ES-I3 (cell line): ENCODE measurements around the gene SH3RF2.
"Not testable (repeated sequence)": the region's sequence is repeated elsewhere in the genome, so short reads cannot be mapped to it uniquely, and the experiment has no call there.

ENCODE experiments used
- H3K36me3 ChIP-seq: 2 replicates; pipeline ENCODE4 v1.6.1; 2013; ENCODE audit warnings: mild to moderate bottlenecking, low read length, control low read depth, moderate library complexity; ENCODE audit not compliant: insufficient read depth
- H3K4me1 ChIP-seq: 2 replicates; pipeline ENCODE4 v1.6.1; 2013; ENCODE audit warnings: mild to moderate bottlenecking, control low read depth, low read length; ENCODE audit not compliant: insufficient read depth
- H3K9ac ChIP-seq: 2 replicates; pipeline ENCODE4 v1.6.1; 2013; ENCODE audit warnings: low read depth, mild to moderate bottlenecking, low read length, moderate library complexity
- H3K9me3 ChIP-seq: 2 replicates; pipeline ENCODE4 v1.6.1; 2013; ENCODE audit warnings: mild to moderate bottlenecking, low read length, moderate library complexity; ENCODE audit not compliant: control insufficient read depth, insufficient read depth

SH3RF2 gene

DNA sequence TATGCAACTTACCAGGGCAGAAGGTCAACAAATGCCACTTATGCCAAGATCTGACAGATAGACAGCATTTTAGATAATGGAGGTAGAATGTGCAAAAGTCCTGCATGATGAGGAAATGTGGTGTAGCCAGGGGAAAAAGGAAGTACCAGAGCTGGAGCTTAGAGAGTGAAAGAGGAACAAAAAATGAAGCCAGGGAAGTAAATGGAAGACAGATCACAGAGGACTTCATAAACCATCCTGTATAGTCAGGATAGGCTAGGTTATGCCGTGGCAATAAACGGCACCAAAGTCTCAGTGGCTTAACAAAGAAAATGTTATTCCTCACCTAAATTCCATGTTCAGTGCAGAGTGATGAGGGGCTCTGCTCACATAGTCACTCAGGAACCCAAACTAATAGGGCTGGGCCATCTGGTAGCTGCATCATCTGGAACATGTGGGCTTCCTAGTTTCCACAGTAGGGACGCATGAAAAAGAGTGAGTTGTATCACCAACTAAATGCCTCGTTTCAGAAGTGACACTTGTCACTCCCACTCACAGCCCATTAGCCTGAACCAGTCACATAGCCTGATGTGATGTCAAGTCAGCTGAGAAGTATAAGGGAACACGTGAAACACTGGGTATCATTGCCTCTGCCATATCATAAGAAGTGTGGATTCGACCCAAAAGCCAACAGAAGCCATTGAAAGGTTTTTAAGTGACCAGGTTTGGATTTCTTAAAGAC lies 70.3 kb downstream of the SH3RF2 start:
- Histone ChIP-seq H3K9ac (no peak overlapping the region), H3K36me3 (no peaks in the 10 kb centered on the region), H3K9me3 (no peaks in the 10 kb centered on the region), H3K4me1 (no peaks in the 10 kb centered on the region)

DNA sequence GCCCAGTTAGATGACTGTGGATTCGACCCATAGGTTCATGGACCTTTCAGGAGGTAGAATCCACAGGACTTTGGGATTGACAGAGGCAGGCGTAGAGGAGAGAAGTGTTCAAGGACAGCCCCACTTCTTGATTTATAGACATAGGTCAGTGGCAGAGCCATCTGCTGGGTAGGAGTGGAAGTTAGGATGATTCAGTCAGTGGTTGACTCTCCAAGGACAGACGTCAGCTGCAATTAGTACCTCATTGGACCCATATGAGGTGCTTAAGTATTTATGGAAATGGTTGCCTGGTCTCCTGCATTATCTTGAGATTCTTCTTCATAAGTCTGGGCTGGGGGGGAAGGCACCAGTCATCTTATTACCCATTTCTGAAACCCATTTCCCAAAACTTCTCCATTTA lies 70.9 kb downstream of the SH3RF2 start:
- Histone ChIP-seq H3K9ac (no peak overlapping the region), H3K36me3 (no peaks in the 10 kb centered on the region), H3K4me1 (no peaks in the 10 kb centered on the region), H3K9me3 (no peaks in the 10 kb centered on the region)

DNA sequence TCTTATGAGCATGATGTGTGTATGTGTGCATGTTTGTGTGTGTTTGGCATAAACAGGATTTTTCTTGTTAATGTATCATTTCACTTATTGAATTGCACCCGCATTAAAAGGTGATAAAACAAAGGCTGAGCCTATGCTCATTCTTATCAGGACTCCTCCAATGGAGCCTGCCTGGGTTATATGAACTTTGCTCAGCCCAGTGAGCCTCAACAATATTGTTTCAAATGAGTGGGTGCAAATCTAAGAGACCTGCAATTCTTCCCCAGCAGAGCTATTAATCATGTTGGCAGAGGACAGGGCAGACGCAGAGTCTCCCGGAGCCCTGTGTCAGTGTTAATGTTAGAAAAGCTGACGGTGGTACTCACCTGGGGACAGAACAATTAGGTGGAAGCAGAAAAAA lies 71.6 kb downstream of the SH3RF2 start:
- Histone ChIP-seq H3K36me3 (no peaks in the 10 kb centered on the region), H3K4me1 (no peaks in the 10 kb centered on the region), H3K9me3 (no peaks in the 10 kb centered on the region), H3K9ac (no peak overlapping the region)

DNA sequence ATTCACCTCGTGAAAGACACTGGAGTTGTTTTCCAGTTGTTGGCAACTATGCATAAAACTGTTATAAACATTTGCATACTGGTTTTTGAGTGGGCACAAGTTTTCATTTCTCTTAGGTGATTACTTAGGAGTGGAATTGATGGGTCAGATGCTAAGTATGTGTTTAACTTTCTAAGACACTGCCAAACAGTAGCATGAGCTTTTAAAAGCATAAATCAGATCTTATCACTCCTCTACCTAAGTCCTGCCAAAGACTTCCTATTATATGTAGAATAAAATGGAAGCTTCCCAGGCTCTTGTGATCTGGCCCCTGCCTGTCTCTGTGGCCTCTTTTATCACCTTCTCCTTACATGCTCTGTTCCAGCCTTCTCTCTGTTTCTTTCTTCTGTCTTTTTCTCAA lies 72.6 kb downstream of the SH3RF2 start:
- Histone ChIP-seq H3K9ac (no peak overlapping the region), H3K9me3 (no peaks in the 10 kb centered on the region), H3K4me1 (no peaks in the 10 kb centered on the region), H3K36me3 (no peaks in the 10 kb centered on the region)

DNA sequence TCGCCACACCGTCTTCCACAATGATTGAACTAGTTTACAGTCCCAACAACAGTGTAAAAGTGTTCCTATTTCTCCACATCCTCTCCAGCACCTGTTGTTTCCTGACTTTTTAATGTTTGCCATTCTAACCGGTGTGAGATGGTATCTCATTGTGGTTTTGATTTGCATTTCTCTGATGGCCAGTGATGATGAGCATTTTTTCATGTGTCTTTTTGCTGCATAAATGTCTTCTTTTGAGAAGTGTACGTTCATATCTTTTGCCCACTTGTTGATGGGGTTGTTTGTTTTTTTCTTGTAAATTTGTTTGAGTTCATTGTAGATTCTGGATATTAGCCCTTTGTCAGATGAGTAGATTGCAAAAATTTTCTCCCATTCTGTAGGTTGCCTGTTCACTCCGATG lies 74.1 kb downstream of the SH3RF2 start:
- not testable (repeated sequence) for H3K9ac ChIP-seq, H3K9me3 ChIP-seq, H3K4me1 ChIP-seq, H3K36me3 ChIP-seq

DNA sequence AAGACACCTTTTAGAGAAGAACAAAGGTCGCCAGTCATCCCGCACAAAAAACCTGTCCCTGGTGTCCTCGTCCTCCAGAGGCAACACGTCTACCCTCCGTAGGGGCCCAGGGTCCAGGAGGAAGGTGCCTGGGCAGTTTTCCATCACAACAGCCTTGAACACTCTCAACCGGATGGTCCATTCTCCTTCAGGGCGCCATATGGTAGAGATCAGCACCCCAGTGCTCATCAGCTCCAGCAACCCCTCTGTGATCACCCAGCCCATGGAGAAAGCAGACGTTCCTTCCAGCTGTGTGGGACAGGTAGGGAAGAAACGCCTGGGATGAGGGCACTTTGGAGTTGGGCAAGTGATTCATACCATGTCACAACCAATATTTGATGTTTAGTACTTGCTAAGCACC lies 77.4 kb downstream of the SH3RF2 start:
- H3K4me1 ChIP-seq: no peaks in the 10 kb centered on the region
- no peaks in the 10 kb centered on the region for H3K9me3 ChIP-seq
- no peak overlapping the region for H3K9ac ChIP-seq
- no peaks in the 10 kb centered on the region for H3K36me3 ChIP-seq

DNA sequence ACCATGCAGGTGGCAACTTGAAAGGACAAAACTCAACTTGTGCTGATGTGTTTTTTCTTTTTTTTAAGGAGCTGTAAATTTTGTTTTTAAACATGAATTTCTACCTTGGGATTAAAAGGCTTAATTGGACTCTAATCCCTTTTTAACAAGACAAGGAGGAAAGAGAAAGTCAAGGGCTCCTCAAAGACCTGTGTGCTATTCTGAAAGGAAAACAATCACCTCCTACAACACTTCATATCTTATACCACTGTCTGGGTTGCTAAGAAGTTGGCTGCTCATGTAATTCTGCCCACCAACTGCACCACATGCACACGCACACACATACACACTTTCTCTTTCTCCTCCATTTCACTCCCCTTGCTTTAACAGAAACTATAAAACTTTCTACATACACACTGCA lies 78.6 kb downstream of the SH3RF2 start:
- Histone ChIP-seq H3K4me1 (no peaks in the 10 kb centered on the region), H3K9ac (no peak overlapping the region), H3K9me3 (no peaks in the 10 kb centered on the region), H3K36me3 (no peaks in the 10 kb centered on the region)

DNA sequence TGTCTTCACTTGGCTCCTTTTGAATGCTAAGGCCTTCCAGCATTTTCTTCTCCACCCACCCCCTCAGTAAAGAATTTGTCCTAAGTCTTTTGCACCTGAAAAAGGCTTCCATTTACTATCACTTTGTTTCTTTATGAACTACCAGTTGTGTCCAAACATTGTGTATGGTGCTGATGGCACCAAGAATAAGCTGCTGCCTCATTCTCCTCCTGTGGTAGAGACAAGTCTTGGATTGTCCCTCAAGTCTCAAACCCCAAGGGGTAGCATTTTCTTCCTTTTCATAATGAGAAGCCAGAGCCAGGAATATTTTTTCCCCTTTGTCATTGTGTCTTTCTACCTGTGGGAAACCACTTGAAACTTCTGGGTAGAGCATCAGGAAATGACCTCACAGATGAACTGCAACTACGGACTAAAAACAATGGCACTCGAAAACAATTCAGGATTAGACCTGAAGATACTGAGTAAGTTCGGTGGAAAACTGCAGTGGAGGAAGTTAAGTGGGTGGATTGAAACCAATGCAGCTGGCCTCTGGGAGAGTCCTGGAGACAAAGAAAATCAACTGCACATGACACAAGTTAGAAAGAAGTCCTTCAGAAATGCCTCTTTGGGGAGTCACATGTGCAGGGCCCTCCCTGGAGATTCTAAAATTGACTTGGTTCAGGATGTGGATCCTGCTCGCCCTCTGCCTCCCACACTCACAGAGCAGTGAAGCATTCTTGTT lies 80.5 kb downstream of the SH3RF2 start:
- Histone ChIP-seq H3K9me3 (no peaks in the 10 kb centered on the region), H3K4me1 (no peaks in the 10 kb centered on the region), H3K36me3 (no peaks in the 10 kb centered on the region), H3K9ac (no peak overlapping the region)

DNA sequence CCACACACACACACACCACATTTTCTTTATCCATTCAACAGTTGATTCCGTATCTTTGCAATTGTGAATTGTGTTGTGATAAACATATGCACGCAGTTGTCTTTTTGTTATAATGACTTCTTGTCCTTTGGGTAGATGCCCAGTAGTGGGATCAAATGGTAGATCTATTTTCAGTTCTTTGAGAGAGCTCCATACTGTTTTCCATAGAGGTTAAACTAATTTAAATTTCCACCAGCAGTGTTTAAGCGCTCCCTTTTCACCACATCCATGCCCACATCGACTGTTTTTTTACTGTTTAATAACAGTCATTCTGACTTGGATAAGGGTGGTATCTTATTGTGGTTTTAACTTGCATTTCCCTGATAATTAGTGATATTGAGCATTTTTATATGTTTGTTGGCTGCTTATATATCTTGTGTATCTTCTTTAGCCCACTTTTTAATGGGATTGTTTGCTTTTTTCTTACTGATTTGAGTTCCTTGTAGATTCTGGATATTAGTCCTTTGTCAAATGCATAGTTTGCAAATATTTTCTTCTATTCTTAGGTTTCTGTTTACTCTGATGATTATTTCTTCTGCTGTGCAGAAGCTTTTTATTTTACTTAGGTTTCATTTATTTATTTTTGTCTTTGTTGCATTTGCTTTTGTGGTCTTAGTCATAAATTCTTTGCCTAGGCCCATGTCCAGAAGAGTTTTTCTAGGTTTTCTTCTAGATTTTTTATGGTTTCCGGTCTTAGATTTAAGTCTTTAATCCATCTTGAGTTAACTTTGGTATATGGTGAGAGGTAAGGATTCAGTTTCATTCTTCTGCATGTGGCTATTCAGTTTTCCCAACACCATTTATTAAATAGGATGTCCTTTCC lies 82.4 kb downstream of the SH3RF2 start:
- H3K9ac ChIP-seq: no peak overlapping the region
- H3K36me3 ChIP-seq: no peaks in the 10 kb centered on the region
- H3K4me1 ChIP-seq: no peaks in the 10 kb centered on the region
- H3K9me3 ChIP-seq: no peaks in the 10 kb centered on the region

DNA sequence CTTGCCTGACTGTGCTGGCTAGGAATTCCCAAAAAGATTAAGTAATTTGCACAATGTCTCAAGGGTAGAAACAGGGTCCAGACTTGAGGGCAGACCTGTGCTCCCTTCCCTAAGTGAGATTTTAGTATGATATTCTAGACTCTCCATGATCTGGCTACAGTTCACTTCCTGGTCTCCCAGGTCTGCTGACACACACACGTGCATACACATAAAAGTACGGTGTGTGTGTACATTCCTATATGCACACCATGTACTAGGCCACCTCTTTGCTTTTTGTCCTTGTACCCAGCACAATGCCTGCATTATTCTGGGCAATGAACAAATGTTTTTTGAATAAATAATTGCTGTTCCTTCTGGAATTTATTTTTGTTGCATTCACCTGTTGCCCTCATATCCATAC lies 83.7 kb downstream of the SH3RF2 start:
- Histone ChIP-seq H3K36me3 (no peaks in the 10 kb centered on the region), H3K9ac (no peak overlapping the region), H3K9me3 (no peaks in the 10 kb centered on the region), H3K4me1 (peaks cover under 1% of the 10 kb centered on the region; the same call in 1 of the 2 replicates)

DNA sequence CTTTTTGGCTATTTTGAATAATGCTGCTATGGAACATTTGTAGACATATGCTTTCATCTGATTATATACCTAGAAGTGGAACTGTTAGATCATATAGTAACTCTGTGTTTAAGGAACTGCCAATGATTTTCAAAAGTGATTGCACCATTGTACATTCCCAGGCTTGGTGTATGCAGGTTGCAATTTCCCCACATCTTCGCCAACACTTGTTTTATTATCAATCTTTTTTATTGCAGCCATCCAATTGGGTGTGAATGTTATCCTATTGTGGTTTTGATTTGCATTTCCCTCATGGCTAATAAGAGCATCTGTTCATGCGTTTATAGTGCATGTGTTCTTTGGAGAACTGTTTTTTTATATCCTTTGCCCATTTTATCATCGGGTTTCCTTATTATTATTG lies 87.7 kb downstream of the SH3RF2 start:
- H3K9me3 ChIP-seq: no peaks in the 10 kb centered on the region
- H3K4me1 ChIP-seq: peaks cover 27% of the 10 kb centered on the region
- no peaks in the 10 kb centered on the region for H3K36me3 ChIP-seq
- H3K9ac ChIP-seq: no peak overlapping the region

DNA sequence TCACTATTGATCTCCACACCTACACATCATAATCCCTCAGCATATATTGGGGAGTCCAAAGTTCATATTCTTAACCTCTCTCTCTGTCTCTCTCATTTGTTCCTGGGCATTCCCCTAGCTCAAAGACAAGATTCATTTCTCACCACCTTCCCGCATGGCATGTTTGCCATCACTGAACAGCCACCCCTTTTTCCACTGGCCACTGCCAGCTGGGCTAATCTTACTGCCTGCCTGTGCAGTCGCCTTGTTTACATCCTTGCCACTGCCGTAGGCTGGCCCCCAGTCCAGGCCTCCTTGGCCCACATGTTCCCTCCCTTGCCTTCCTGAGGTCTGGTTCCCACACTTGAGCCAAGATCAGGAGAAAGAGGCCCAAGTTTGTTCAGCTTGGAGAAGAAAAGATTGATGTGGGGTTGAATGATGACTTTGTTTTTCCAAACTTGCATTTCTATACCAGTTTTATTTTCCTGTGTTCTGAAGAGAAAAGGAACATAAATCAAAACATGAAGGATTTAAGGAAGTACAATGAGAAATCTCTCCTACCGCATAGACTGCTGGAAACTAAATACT lies 88.8 kb downstream of the SH3RF2 start:
- peaks cover 27% of the 10 kb centered on the region for H3K4me1 ChIP-seq
- no peaks in the 10 kb centered on the region for H3K9me3 ChIP-seq

DNA sequence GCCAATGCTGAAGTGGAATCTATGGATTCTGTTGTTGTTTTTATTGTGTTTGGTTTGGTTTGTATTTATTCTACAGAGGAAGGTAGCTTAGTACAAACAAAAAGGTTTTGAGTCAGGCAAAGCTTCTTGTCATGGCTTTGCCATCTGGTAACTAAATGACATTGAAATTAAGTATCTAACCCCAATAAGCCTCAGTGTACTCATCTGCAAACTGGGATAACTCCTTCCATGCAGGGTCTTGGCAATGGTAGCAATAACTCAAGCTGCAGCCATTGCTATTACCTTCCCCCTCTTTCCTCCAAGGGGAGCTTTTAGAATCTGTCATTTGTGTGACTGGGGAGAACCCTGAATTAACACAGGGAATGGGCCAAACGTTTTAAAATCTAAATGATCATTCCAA lies 89.3 kb downstream of the SH3RF2 start:
- H3K4me1 ChIP-seq: peaks cover 27% of the 10 kb centered on the region
- no peak overlapping the region for H3K9ac ChIP-seq
- no peaks in the 10 kb centered on the region for H3K9me3 ChIP-seq
- no peaks in the 10 kb centered on the region for H3K36me3 ChIP-seq

More for the DNA sequence above, 88.8 kb downstream of the SH3RF2 start:
- H3K9ac ChIP-seq: no peak overlapping the region
- H3K36me3 ChIP-seq: no peaks in the 10 kb centered on the region

DNA sequence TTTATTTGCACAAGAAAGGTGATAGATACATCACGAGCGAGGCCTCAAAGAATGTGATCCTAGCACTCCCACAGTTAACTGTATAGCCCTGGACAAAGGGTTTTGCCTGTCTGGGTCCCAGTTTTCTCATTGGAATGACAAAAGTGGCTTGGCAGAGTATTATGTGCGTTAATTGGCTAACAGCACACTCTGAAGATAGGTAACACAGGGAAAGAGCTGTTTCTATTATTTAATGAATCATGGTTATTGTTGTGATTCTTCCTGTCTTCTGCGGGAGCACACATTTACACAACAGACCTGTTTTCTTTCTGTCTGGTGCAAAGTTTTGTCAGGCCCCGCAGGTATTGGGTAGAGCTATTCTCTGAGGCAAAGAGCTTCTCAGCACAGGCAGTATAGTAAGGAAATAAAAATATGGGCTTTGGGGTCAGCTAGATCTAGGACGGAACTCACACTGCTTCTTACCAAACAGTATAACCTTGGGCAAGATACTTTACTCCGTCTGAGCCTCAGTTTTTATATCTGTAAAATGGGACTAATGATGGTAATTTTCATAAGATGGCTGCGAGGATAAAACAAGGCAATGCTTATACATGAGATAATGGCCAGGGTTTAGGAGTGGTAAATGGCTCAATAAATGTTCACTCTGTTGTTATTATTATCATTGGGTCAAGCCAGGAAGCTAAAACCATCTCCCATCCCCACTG lies 90.1 kb downstream of the SH3RF2 start:
- peaks cover 27% of the 10 kb centered on the region for H3K4me1 ChIP-seq
- no peaks in the 10 kb centered on the region for H3K9me3 ChIP-seq
- no peak overlapping the region for H3K9ac ChIP-seq
- H3K36me3 ChIP-seq: no peaks in the 10 kb centered on the region
